ENCODE results near the gene VWA5B1. TPM values are rescaled to one million over a fixed set of nuclear protein-coding genes. Genes with fewer than 3 reads are reported as not detected.

VWA5B1 gene
- not detected for polyA plus RNA-seq

GRCh38 chr1:20290624-20291597, at the start of gene VWA5B1:
VWA5B1 (plus strand) TSS chr1:20290875; CDS start chr1:20310602, 19,727 bp downstream.
- Mint-ChIP-seq H3K27me3 (ENCODE audit: low read depth in 3 of 3) (peaks cover 4 to 22% (median 7%) of the 10 kb centered on the region in 3 donors), H3K9me3 (no peaks in the 10 kb centered on the region), H3K4me3 (no peak within 1 kb of the TSS), H3K36me3 (no peaks in the 10 kb centered on the region), H3K4me1 (no peaks in the 10 kb centered on the region), H3K27ac (peak within 1 kb of the TSS in 1 of 6 donors; percentile 12)
- no peak for DNase-seq

GRCh38 chr1:20242890-20243479, 47.7 kb upstream of the VWA5B1 start:
- H3K9me3 Mint-ChIP-seq = no peaks in the 10 kb centered on the region
- no peak overlapping the region for H3K27ac Mint-ChIP-seq
- peaks cover 4 to 14% (median 6%) of the 10 kb centered on the region in 3 donors for H3K27me3 Mint-ChIP-seq (ENCODE audit: low read depth in 3 of 3)
- H3K36me3 Mint-ChIP-seq = no peaks in the 10 kb centered on the region
- no peak for DNase-seq
- no peaks in the 10 kb centered on the region for H3K4me1 Mint-ChIP-seq
- no peak overlapping the region for H3K4me3 Mint-ChIP-seq

- Mint-ChIP-seq H3K4me1 (peaks cover 10 to 12% of the 10 kb centered on the region in 2 donors), H3K27ac (peak overlapping the region; percentile 29 to 94 (median 86)), H3K36me3 (no peaks in the 10 kb centered on the region), H3K4me3 (peak overlapping the region; percentile 11 to 62 (median 59)), H3K27me3 (ENCODE audit: low read depth in 3 of 3) (peaks cover 1 to 7% (median 2%) of the 10 kb centered on the region in 3 donors), H3K9me3 (no peaks in the 10 kb centered on the region)
- DNase-seq = peak; percentile 0 to 32 (median 10)
Measured at GRCh38 chr1:20248971-20249612, 41.6 kb upstream of the VWA5B1 start.

GRCh38 chr1:20250340-20250989, 40.2 kb upstream of the VWA5B1 start:
- no peak overlapping the region for H3K4me3 Mint-ChIP-seq
- no peaks in the 10 kb centered on the region for H3K36me3 Mint-ChIP-seq
- H3K9me3 Mint-ChIP-seq = no peaks in the 10 kb centered on the region
- peaks cover 10 to 12% of the 10 kb centered on the region in 2 donors for H3K4me1 Mint-ChIP-seq
- H3K27ac Mint-ChIP-seq = no peak overlapping the region
- H3K27me3 Mint-ChIP-seq (ENCODE audit: low read depth in 3 of 3) = peaks cover 2 to 7% (median 4%) of the 10 kb centered on the region in 3 donors
- DNase-seq = no peak

GRCh38 chr1:20252587-20252986, 38.1 kb upstream of the VWA5B1 start:
- DNase-seq = no peak
- H3K4me1 Mint-ChIP-seq = peaks cover 10 to 12% of the 10 kb centered on the region in 2 donors
- no peak overlapping the region for H3K27ac Mint-ChIP-seq
- no peaks in the 10 kb centered on the region for H3K9me3 Mint-ChIP-seq
- H3K27me3 Mint-ChIP-seq (ENCODE audit: low read depth in 3 of 3) = peaks cover 2 to 6% (median 6%) of the 10 kb centered on the region in 3 donors
- H3K4me3 Mint-ChIP-seq = no peak overlapping the region
- H3K36me3 Mint-ChIP-seq = no peaks in the 10 kb centered on the region

GRCh38 chr1:20255666-20256065, 35.0 kb upstream of the VWA5B1 start:
- DNase-seq = peak in 1 of 3 donors; percentile 12
- H3K9me3 Mint-ChIP-seq = no peaks in the 10 kb centered on the region
- no peaks in the 10 kb centered on the region for H3K36me3 Mint-ChIP-seq
- peak overlapping the region in 1 of 6 donors; percentile 16 for H3K27ac Mint-ChIP-seq
- H3K4me1 Mint-ChIP-seq = no peaks in the 10 kb centered on the region
- peak overlapping the region in 1 of 5 donors; percentile 51 for H3K4me3 Mint-ChIP-seq
- peaks cover 4 to 6% (median 4%) of the 10 kb centered on the region in 3 donors for H3K27me3 Mint-ChIP-seq (ENCODE audit: low read depth in 3 of 3)

- DNase-seq = no peak
- peaks cover 2 to 7% (median 6%) of the 10 kb centered on the region in 3 donors for H3K27me3 Mint-ChIP-seq (ENCODE audit: low read depth in 3 of 3)
- no peak overlapping the region for H3K4me3 Mint-ChIP-seq
- no peaks in the 10 kb centered on the region for H3K4me1 Mint-ChIP-seq
- H3K27ac Mint-ChIP-seq = no peak overlapping the region
- no peaks in the 10 kb centered on the region for H3K36me3 Mint-ChIP-seq
- peaks cover 0 to 2% (median 0%) of the 10 kb centered on the region in 6 donors for H3K9me3 Mint-ChIP-seq
Measured at GRCh38 chr1:20259646-20260045, 31.0 kb upstream of the VWA5B1 start.

- Mint-ChIP-seq H3K9me3 (peaks cover 0 to 2% (median 0%) of the 10 kb centered on the region in 6 donors), H3K27me3 (ENCODE audit: low read depth in 3 of 3) (peaks cover 2 to 6% (median 3%) of the 10 kb centered on the region in 3 donors), H3K4me3 (no peak overlapping the region), H3K4me1 (no peaks in the 10 kb centered on the region), H3K36me3 (no peaks in the 10 kb centered on the region), H3K27ac (no peak overlapping the region)
- no peak for DNase-seq
Measured at GRCh38 chr1:20261095-20261494, 29.6 kb upstream of the VWA5B1 start.

- H3K4me3 Mint-ChIP-seq = no peak overlapping the region
- no peaks in the 10 kb centered on the region for H3K4me1 Mint-ChIP-seq
- peaks cover 0 to 2% (median 0%) of the 10 kb centered on the region in 6 donors for H3K9me3 Mint-ChIP-seq
- no peak for DNase-seq
- H3K27me3 Mint-ChIP-seq (ENCODE audit: low read depth in 3 of 3) = peaks cover 2 to 6% (median 3%) of the 10 kb centered on the region in 3 donors
- no peaks in the 10 kb centered on the region for H3K36me3 Mint-ChIP-seq
- no peak overlapping the region for H3K27ac Mint-ChIP-seq
Measured at GRCh38 chr1:20262810-20263534, 27.7 kb upstream of the VWA5B1 start.

- DNase-seq = no peak
- Mint-ChIP-seq H3K4me3 (no peak overlapping the region), H3K4me1 (no peaks in the 10 kb centered on the region), H3K36me3 (no peaks in the 10 kb centered on the region), H3K27me3 (ENCODE audit: low read depth in 3 of 3) (peaks cover 2 to 6% (median 3%) of the 10 kb centered on the region in 3 donors), H3K9me3 (peaks cover 0 to 3% (median 0%) of the 10 kb centered on the region in 6 donors), H3K27ac (no peak overlapping the region)
Measured at GRCh38 chr1:20265250-20265649, 25.4 kb upstream of the VWA5B1 start.

- Mint-ChIP-seq H3K4me3 (no peak overlapping the region), H3K27ac (no peak overlapping the region), H3K9me3 (peaks cover 0 to 3% (median 0%) of the 10 kb centered on the region in 6 donors), H3K4me1 (no peaks in the 10 kb centered on the region), H3K27me3 (ENCODE audit: low read depth in 3 of 3) (peaks cover 3 to 6% (median 4%) of the 10 kb centered on the region in 3 donors), H3K36me3 (no peaks in the 10 kb centered on the region)
- DNase-seq = no peak
Measured at GRCh38 chr1:20266141-20266540, 24.5 kb upstream of the VWA5B1 start.

GRCh38 chr1:20266642-20267041, 24.0 kb upstream of the VWA5B1 start:
- peaks cover 0 to 3% (median 0%) of the 10 kb centered on the region in 6 donors for H3K9me3 Mint-ChIP-seq

More at GRCh38 chr1:20266642-20267041, 24.0 kb upstream of the VWA5B1 start:
- H3K4me1 Mint-ChIP-seq = no peaks in the 10 kb centered on the region
- H3K36me3 Mint-ChIP-seq = no peaks in the 10 kb centered on the region
- no peak for DNase-seq
- no peak overlapping the region for H3K4me3 Mint-ChIP-seq
- peaks cover 3 to 6% (median 4%) of the 10 kb centered on the region in 3 donors for H3K27me3 Mint-ChIP-seq (ENCODE audit: low read depth in 3 of 3)
- no peak overlapping the region for H3K27ac Mint-ChIP-seq
